ENCODE results near the gene HSD17B11.
"Not testable (repeated sequence)": the region's sequence is repeated elsewhere in the genome, so short reads cannot be mapped to it uniquely, and the experiment has no call there.

HSD17B11 gene

DNA sequence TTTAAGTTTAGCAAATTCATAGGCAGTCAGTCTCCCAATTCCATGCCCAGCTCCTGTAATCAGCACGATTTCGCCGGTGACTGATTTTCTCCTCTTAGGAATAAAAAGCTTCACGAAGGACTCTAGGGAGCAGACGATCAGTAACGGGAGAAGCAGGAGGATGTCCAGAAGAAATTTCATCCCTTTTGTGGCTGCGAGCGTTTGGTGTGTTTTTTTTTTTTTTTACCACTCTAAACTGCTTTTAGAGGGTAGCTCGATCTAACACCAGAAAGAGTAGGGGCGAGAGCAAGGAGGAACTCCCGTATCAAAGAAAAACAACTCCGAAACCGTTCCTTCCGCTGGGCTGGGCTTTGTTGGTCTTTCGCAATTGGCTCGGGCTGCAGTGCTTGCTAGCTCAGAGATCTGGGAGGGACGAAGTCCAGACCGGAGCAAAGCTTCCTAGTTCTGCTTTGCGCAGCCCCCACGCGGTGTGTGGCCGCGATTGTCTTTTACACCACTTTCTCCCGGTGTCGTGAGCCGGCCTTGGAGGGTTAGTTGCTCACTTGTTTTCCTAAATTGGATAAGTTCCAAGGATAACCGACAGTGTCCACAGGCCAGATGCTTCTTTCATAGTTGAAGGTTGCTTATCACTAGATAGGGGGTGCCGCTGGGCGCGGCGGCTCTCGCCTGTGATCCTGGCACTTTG, at the start of gene HSD17B11:
Gene HSD17B11 (minus strand): TSS at position 298 of the 685 bp plus-strand sequence. CDS start 118 bp downstream, at position 180.
- peak; percentile 55 to 64 for DNase-seq (ENCODE audit: low read depth in 1 of 2, low spot score in 1 of 2)

GRCh38 chr4:87433342-87433741, 42.4 kb upstream of the HSD17B11 start:
- no peak for DNase-seq (ENCODE audit: low read depth in 1 of 2, low spot score in 1 of 2)

DNA sequence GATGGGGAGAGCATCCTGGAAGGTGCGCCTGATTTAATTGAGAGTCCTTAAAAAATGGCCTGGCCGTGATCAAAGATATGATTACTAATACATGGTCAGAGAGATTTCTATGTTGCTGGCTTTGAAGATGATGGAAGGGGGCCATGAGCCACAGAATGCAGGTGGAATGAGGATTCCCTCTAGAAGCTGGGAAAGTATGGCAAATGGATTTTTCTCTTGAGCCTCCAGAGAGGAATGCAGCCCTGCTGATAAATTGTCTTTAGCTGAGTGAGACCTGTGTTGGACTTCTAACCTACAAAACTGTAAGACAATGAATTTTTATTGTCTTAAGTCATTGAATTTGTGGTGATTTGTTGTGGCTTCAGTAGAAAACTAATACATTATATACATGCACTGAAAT, 39.0 kb upstream of the HSD17B11 start:
- no peak for DNase-seq (ENCODE audit: low read depth in 1 of 2, low spot score in 1 of 2)

DNA sequence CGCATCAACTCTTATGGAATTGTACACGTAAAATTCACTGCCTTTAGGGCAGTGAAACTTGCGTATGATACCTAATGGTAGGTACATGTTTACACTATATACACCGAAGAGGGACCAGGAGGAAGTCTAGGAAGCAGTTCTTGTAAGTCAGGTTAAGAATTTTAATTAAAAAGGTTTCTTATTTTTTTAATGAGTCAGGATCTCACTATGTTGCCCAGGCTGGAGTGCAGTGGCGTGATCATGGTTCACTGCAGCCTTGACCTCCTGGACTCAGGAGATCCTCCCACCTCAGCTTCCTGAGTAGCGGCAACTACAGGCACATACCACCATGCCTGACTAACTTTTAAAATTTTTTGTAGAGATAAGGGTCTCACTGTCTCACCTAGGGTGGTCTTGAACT, 38.0 kb upstream of the HSD17B11 start:
- no peak for DNase-seq (ENCODE audit: low read depth in 1 of 2, low spot score in 1 of 2)

GRCh38 chr4:87427518-87427868, 36.5 kb upstream of the HSD17B11 start:
- DNase-seq (ENCODE audit: low read depth in 1 of 2, low spot score in 1 of 2) = no peak

DNA sequence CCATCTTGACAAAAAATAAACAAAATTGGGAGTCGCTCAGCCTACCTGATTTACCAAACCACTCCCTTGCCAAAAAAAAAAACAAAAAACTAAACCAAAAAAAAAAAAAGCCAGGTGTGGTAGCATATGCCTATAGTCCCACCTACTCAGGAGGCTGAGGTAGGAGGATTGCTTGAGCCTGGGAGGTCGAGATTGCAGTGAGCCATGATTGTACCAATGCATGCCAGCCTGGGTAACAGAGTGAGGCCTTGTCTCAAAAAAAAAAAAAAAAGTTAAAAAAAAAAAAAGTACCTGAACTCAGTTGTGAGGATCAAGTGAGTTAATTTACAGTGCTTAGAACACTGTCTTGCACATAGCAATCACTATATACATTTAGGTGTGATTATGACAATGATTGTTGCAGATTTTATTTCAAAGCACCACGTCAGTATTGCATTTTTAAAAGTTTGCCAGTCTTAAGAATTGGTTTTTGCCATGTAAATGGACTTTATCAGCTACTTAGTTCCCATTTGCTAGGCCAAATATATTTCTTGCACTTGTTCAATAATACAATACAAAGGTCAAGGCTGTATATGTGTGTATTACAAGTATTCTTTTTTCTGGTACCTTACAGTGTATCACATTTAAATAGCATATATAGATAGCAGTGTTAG, 36.0 kb upstream of the HSD17B11 start:
- no peak for DNase-seq (ENCODE audit: low read depth in 1 of 2, low spot score in 1 of 2)

- DNase-seq (ENCODE audit: low read depth in 1 of 2, low spot score in 1 of 2) = no peak
Measured at GRCh38 chr4:87425711-87426110, 34.7 kb upstream of the HSD17B11 start.

DNA sequence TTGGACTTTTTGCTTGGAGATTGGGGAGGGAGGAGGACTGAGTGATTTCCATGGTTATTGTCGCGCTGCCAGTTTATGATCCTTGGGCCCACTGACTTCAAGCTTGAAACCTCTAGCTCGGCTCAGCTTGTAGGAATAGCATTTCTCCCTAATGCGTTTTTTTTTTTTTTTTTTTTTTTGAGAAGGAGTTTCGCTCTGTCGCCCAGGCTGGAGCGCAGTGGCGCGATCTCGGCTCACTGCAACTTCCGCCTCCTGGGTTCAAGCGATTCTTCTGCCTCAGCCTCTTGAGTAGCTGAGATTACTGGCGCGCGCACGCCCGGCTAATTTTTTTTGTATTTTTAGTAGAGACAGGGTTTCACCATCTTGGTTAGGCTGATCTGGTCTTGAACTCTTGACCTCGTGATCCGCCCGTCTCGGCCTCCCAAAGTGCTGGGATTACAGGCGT, 33.1 kb upstream of the HSD17B11 start:
- DNase-seq (ENCODE audit: low read depth in 1 of 2, low spot score in 1 of 2) = not testable (repeated sequence)

GRCh38 chr4:87423317-87424098, 32.5 kb upstream of the HSD17B11 start:
- no peak for DNase-seq (ENCODE audit: low read depth in 1 of 2, low spot score in 1 of 2)

DNA sequence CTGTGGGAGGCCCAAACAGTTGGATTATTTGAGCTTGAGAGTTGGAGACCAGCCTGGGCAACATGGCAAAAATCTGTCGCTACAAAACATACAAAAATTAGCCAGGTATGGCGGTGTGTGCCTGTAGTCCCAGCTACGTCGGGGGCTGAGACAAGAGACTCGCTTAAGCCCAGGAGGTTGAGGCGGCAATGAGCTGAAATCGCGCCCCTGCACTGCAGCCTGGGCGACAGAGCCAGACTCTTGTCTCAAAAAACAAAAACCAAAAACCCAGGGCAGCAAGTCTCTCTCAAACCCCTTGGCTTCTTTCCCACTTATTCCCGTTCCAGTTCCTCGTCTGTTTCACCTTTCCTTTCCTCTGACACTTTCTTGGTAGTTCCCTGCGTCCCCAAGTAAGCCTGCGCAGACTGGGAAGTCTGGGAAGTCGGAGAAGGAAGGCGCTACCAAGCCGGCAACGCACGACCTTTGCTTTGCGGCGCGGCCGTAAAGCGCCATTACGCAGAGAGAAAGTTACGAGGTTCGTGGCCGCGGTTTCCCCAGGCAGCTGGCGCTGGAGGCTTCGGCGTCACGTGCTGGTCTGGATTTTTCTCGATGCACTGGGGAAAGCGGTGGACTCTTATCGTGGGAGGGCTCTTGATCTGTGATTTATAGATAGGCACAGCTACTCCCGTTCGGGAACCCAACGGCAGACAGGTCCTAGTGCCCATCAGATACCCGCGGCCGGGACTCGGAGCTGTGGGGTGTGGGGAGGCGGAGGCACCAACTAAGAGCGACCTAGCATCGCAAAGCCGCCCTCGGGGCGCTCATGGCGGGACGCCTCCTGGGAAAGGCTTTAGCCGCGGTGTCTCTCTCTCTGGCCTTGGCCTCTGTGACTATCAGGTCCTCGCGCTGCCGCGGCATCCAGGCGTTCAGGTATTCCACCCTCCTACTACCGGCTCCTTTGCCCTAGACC, 31.4 kb upstream of the HSD17B11 start, which contains the start of gene NUDT9:
Gene NUDT9 (plus strand): TSS at position 470 of the 949 bp plus-strand sequence. CDS start 333 bp downstream, at position 803.
- DNase-seq (ENCODE audit: low read depth in 1 of 2, low spot score in 1 of 2) = peak; percentile 63 to 71

DNA sequence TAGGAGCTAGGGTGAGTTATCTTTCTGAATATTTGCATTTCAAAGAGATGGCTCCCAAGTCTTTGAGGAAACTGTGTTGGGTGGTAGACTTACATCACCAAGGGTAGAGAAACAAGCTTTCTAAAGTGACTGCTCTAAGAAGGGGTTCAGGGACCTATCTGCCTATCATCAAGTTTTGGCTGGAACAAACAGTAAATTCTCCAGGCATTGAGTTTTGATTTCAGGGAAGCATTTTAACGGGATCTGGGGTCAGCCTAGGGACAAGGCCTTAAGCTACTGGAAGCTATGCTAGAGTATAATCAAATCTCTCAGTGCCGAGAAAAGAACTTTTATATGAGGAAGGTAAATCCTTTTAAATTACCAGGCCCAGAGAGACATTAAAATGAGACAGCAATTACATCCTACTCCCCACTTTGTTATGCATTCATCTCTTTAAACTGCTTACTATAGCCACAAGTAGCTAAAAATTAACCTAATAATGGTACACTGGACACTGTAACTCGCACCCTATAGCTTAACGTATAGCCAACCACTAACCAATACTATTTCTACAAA, 29.4 kb upstream of the HSD17B11 start:
- DNase-seq (ENCODE audit: low read depth in 1 of 2, low spot score in 1 of 2) = no peak

GRCh38 chr4:87419578-87420249, 28.7 kb upstream of the HSD17B11 start:
- DNase-seq (ENCODE audit: low read depth in 1 of 2, low spot score in 1 of 2) = no peak

GRCh38 chr4:87418410-87418809, 27.4 kb upstream of the HSD17B11 start:
- not testable (repeated sequence) for DNase-seq (ENCODE audit: low read depth in 1 of 2, low spot score in 1 of 2)

DNA sequence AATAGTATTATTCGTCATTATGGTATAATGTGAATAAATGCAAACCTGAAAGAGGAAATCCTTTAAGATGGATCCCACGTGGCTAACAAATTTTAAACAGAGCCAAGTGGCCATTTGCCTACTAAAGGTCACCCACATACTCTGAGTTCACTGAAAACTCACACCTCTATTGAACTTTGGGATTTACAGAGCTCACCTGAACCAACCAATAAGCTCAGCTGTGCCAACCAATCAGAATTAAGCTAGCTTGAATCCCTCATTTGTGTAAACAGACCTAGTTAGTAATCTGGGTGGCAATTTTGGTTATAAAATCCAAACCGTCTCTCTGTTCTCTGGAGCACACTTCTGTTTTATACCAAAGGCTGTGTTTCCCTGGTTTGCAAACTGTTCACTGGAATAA, 26.0 kb upstream of the HSD17B11 start:
- no peak for DNase-seq (ENCODE audit: low read depth in 1 of 2, low spot score in 1 of 2)

- no peak for DNase-seq (ENCODE audit: low read depth in 1 of 2, low spot score in 1 of 2)
Measured at GRCh38 chr4:87414816-87415215, 23.8 kb upstream of the HSD17B11 start.

DNA sequence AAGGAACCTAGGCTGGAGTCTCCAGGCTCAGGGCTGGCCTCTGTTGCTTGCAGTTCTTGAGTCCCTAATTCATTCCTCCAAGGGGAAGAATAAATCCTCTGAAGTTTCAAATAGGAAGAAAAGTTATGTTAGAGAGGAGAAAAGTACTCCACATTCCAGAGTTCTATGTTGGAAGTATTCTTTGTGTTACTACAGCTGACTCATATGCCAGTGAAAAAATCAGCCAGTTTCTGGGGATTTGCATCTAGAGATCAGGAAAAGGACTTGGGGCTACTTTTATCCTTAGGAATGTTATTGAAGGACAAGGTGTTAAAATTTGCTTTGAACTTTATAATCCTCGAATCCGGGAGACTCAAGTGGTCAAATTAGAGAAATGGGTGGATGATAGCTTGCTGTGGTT, 19.7 kb upstream of the HSD17B11 start:
- DNase-seq (ENCODE audit: low read depth in 1 of 2, low spot score in 1 of 2) = no peak

GRCh38 chr4:87410157-87410556, 19.2 kb upstream of the HSD17B11 start:
- DNase-seq (ENCODE audit: low read depth in 1 of 2, low spot score in 1 of 2) = no peak

- no peak for DNase-seq (ENCODE audit: low read depth in 1 of 2, low spot score in 1 of 2)
Measured at GRCh38 chr4:87409420-87409939, 18.5 kb upstream of the HSD17B11 start.

DNA sequence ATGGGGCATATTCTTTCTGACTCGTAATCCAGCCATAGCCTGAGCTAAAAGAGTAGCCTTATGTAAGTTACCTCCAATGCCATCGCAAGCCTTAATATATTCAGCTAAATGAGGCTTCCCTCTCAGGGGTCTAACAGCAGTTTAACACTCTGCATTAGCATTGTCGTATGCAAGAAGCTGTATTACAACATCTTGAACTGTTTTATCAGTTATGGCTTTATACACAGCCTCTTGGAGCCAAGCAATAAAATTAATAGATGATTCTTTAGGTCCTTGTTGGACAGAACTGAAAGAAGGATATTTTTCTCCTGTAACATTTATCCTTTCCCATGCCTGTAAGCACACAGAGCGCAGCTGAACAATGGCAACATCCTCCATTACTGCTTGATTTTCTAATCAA, 15.9 kb upstream of the HSD17B11 start:
- DNase-seq (ENCODE audit: low read depth in 1 of 2, low spot score in 1 of 2) = not testable (repeated sequence)

DNA sequence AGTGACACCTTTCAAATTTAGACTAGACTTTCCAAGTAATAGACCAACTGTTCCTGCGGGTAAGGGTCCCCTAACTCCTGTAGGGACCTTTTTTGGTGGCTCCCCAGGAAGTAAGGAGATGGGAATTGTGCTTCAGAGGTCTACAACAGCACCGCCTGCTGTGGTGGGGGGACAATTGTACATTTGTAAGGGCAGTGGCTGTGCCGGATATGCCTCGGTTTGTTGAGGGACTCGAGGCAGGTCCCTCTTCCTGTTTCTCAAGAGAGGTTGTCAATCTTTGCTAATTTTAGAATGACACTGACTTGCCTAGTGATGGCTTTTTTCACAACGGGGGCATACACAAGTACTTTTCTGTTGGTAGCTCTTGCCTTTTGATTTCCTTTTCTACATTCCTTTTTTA, 15.5 kb upstream of the HSD17B11 start:
- no peak for DNase-seq (ENCODE audit: low read depth in 1 of 2, low spot score in 1 of 2)
